Measurements from ENCODE around the gene MINDY4B.

DNA sequence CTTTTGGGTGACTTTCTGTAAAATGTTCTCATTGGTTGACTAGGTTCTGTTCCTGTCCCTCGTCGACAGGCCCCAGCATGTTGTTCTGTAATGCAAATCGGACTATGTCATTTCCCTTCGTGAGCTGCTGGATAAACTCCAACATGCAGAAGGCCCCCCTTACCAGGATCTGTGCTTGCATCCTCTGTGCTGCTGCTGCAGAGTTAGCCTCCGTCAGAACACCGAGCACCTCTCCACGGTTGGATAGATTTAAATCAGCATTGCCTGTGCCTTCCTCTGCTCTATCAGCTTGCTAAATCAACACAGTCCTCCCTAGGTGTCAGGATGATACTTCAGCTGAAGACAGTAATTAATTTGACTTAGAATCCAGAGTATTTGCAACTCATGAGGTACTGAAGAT lies 12.7 kb upstream of the MINDY4B start:
- TF ChIP-seq, protein P1, sequence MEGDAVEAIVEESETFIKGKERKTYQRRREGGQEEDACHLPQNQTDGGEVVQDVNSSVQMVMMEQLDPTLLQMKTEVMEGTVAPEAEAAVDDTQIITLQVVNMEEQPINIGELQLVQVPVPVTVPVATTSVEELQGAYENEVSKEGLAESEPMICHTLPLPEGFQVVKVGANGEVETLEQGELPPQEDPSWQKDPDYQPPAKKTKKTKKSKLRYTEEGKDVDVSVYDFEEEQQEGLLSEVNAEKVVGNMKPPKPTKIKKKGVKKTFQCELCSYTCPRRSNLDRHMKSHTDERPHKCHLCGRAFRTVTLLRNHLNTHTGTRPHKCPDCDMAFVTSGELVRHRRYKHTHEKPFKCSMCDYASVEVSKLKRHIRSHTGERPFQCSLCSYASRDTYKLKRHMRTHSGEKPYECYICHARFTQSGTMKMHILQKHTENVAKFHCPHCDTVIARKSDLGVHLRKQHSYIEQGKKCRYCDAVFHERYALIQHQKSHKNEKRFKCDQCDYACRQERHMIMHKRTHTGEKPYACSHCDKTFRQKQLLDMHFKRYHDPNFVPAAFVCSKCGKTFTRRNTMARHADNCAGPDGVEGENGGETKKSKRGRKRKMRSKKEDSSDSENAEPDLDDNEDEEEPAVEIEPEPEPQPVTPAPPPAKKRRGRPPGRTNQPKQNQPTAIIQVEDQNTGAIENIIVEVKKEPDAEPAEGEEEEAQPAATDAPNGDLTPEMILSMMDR (IDR thresholded peaks at IDR 0.05), result no peak
- no peak for TF ChIP-seq POLR2A (IDR thresholded peaks at IDR 0.05)
